B cell (primary cell): ENCODE measurements around the gene ARL6. TPM values are rescaled to one million over a fixed set of nuclear protein-coding genes. Genes with fewer than 3 reads are reported as not detected.

ENCODE experiments used
- ATAC-seq: fragments of 200-7000 bp; cut with Tn5 transposase; one replicate; pipeline ENCODE4 v1.10.0; 2021; ENCODE audit warnings: low read depth, mild to moderate bottlenecking, moderate number of reproducible peaks, moderate library complexity
- CTCF ChIA-PET: fragments of 350-600 bp; sonication (Branson Sonifier 250); formaldehyde crosslinking; loops from one replicate; lab custom pipeline; 2021; ENCODE audit warnings: antibody characterized with exemption, inconsistent platforms; lab: Charles Lee
- POLR2A ChIA-PET: fragments of 350-600 bp; sonication (Branson Sonifier 250); formaldehyde crosslinking; loops from one replicate; lab custom pipeline; 2021; ENCODE audit warnings: antibody characterized with exemption; lab: Charles Lee
- DNase-seq: peaks from one replicate; pipeline ENCODE4 v3.0.0; 2013
- H2AFZ ChIP-seq: 2 replicates; pipeline ENCODE4 v1.6.1; 2012; ENCODE audit warnings: mild to moderate bottlenecking, low read depth, low read length; ENCODE audit not compliant: insufficient read depth, poor library complexity, severe bottlenecking
- H3K27ac ChIP-seq, 2 donors: 1 replicate in 1 of 2; 2 replicates in 1 of 2; pipeline ENCODE4 v1.5.1; 2012 to 2013; ENCODE audit warnings: low read length in 2 of 2, mild to moderate bottlenecking in 2 of 2, moderate library complexity in 1 of 2
- H3K27me3 ChIP-seq, 4 experiments: fragments of 200-600 bp in 1 of 4; sonication (generic) in 1 of 4; replicated peaks in 1 of 4; 1 replicate in 2 of 4; 2 replicates in 2 of 4; pipeline versions ENCODE4 v1.6.1 to v1.7.0; 2013 to 2016; ENCODE audit warnings: low read length in 3 of 4, mild to moderate bottlenecking in 2 of 4, mixed read lengths in 1 of 4, moderate library complexity in 1 of 4; ENCODE audit not compliant: insufficient read depth in 4 of 4, control insufficient read depth in 3 of 4; ENCODE audit errors: control extremely low read depth in 1 of 4
- H3K36me3 ChIP-seq, 2 experiments: replicated peaks in 1 of 2; 1 replicate in 1 of 2; 2 replicates in 1 of 2; pipeline versions ENCODE4 v1.6.1 to v1.7.1; 2013; ENCODE audit warnings: low read length in 1 of 2; ENCODE audit not compliant: insufficient read depth in 2 of 2, control insufficient read depth in 1 of 2; ENCODE audit errors: control extremely low read depth in 1 of 2, extremely low read depth in 1 of 2
- H3K4me1 ChIP-seq, 2 donors: fragments of 200-600 bp in 1 of 2; sonication (generic) in 1 of 2; 1 replicate in 1 of 2; 2 replicates in 1 of 2; pipeline versions ENCODE4 v1.5.1 to v1.6.1; 2013 to 2017; ENCODE audit warnings: low read length in 2 of 2; ENCODE audit not compliant: control insufficient read depth in 2 of 2, insufficient read depth in 2 of 2
- H3K4me2 ChIP-seq: replicated peaks from 2 replicates; pipeline ENCODE3; 2012; ENCODE audit warnings: mild to moderate bottlenecking, low read depth, low read length; ENCODE audit not compliant: poor library complexity, severe bottlenecking
- H3K4me3 ChIP-seq, 5 experiments: fragments of 200-600 bp in 1 of 5; sonication (generic) in 1 of 5; 1 replicate in 3 of 5; 2 replicates in 2 of 5; pipeline versions ENCODE4 v1.5.1 to v1.7.0; 2011 to 2016; ENCODE audit warnings: low read length in 4 of 5, mild to moderate bottlenecking in 4 of 5, low read depth in 2 of 5, control low read depth in 1 of 5, moderate library complexity in 1 of 5; ENCODE audit not compliant: insufficient read depth in 1 of 5; ENCODE audit errors: control extremely low read depth in 1 of 5, extremely low read depth in 1 of 5
- H3K79me2 ChIP-seq: fragments of 200-600 bp; sonication (generic); one replicate; pipeline ENCODE4 v1.6.0; 2016; ENCODE audit warnings: low read length; ENCODE audit not compliant: control insufficient read depth, insufficient read depth
- H3K9ac ChIP-seq: fragments of 200-600 bp; sonication (generic); 2 replicates; pipeline ENCODE4 v1.6.1; 2017; ENCODE audit warnings: mild to moderate bottlenecking, low read length, moderate library complexity
- H3K9me3 ChIP-seq, 3 donors: one replicate each; pipeline versions ENCODE4 v1.6.1 to v1.7.1; 2013; ENCODE audit warnings: low read length in 2 of 3; ENCODE audit not compliant: control insufficient read depth in 2 of 3, insufficient read depth in 1 of 3; ENCODE audit errors: control extremely low read depth in 1 of 3
- H4K20me1 ChIP-seq: 2 replicates; pipeline ENCODE4 v1.6.0; 2012; ENCODE audit warnings: mild to moderate bottlenecking, low read length; ENCODE audit not compliant: insufficient read depth, control insufficient read depth, poor library complexity, severe bottlenecking
- H3K27ac Mint-ChIP-seq: one replicate; pipeline ENCODE4 v1.8.0; 2021; ENCODE audit warnings: mixed read lengths
- H3K27me3 Mint-ChIP-seq: one replicate; pipeline ENCODE4 v1.8.0; 2021; ENCODE audit warnings: mixed read lengths
- H3K4me1 Mint-ChIP-seq: one replicate; pipeline ENCODE4 v1.8.0; 2021; ENCODE audit warnings: mixed read lengths
- H3K4me3 Mint-ChIP-seq: one replicate; pipeline ENCODE4 v1.8.0; 2021; ENCODE audit warnings: mixed read lengths
- H3K9me3 Mint-ChIP-seq: one replicate; pipeline ENCODE4 v1.8.0; 2022; ENCODE audit warnings: mixed read lengths; ENCODE audit not compliant: insufficient read depth
- EZH2 ChIP-seq: IDR thresholded peaks from 2 replicates; pipeline ENCODE4 v1.6.1; 2012; ENCODE audit warnings: borderline replicate concordance, low read depth, mild to moderate bottlenecking, moderate library complexity, low read length; ENCODE audit not compliant: insufficient read depth, poor library complexity, severe bottlenecking
- WGBS: methylation state at CpG from one replicate; pipeline ENCODE4 v1.1.5; 2013; ENCODE audit warnings: missing lambda C conversion rate; ENCODE audit not compliant: insufficient coverage; 5-methylcytosine and 5-hydroxymethylcytosine counted together
- intact Hi-C: fragments of 100-400 bp; cut with micrococcal nuclease; formaldehyde crosslinking; loops from one replicate; pipeline ENCODE4 v1.10.0; 2022
- polyA plus RNA-seq: library from polyadenylated mRNA; depleted of rRNA; stranded (reverse); fragments of >200 nt; gene quantifications from 2 replicates; pipeline ENCODE4 v1.2.3, GENCODE V29; 2012
- total RNA-seq, 2 donors: library from RNA; stranded (reverse); fragments of 120-200 nt in 1 of 2; gene quantifications; 1 replicate in 1 of 2; 2 replicates in 1 of 2; pipeline versions ENCODE4 v1.2.3 to v1.2.4, GENCODE V29; 2013 to 2022
- TF ChIP-seq, protein P1 (sequence below): fragments of 200-600 bp; IDR thresholded peaks from one replicate; pipeline ENCODE4 v1.8.0; 2022; ENCODE audit warnings: antibody characterized with exemption, mild to moderate bottlenecking

Gene ARL6
- total and polyA plus RNA-seq, 2 donors (not counting 1 experiment from before 2014, with no cell fraction given), result 1.6 to 5.6 TPM

DNA sequence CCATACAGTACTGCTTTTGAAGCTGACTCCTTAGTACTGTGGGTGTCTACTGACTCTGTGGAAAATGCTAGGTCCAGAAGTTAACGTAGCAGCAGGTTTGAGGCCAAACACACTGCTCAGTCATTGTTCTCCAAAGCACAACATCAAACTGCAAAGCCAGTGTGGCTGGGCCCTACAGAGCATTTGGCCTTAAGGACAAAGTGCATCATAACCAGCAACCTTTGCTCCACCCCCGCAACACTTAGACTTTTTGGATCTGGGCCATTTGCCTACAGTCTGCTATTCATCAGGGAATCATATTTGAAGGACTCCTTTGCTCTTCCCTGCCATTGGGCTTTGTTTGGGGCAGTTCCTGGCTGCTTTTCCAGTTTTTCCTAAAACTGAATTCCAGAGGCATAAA lies 43.1 kb upstream of the ARL6 start:
- no peak overlapping the region for H3K4me3 ChIP-seq
- 93% methylated on average over 2 of the region's 2 CpGs for WGBS
- H3K9me3 ChIP-seq, result no peaks in the 10 kb centered on the region
- H3K4me1 ChIP-seq, result no peaks in the 10 kb centered on the region
- DNase-seq (no peak), ATAC-seq (no peak)
- H3K4me3 Mint-ChIP-seq, result no peak overlapping the region
- no peaks in the 10 kb centered on the region for H3K27me3 Mint-ChIP-seq
- CTCF ChIA-PET, result no interaction called here
- H3K36me3 ChIP-seq, result no peaks in the 10 kb centered on the region
- H3K27ac Mint-ChIP-seq, result no peak overlapping the region
- no peaks in the 10 kb centered on the region for H3K27me3 ChIP-seq
- no peak overlapping the region for H3K9ac ChIP-seq
- POLR2A ChIA-PET, result no interaction called here
- no peaks in the 10 kb centered on the region for H4K20me1 ChIP-seq
- H2AFZ ChIP-seq, result no peak overlapping the region
- H3K4me1 Mint-ChIP-seq, result no peaks in the 10 kb centered on the region
- no peak overlapping the region for H3K27ac ChIP-seq
- H3K9me3 Mint-ChIP-seq, result no peaks in the 10 kb centered on the region
- intact Hi-C loops, result no loop called here
- H3K4me2 ChIP-seq, result no peak overlapping the region
- TF ChIP-seq, protein P1, sequence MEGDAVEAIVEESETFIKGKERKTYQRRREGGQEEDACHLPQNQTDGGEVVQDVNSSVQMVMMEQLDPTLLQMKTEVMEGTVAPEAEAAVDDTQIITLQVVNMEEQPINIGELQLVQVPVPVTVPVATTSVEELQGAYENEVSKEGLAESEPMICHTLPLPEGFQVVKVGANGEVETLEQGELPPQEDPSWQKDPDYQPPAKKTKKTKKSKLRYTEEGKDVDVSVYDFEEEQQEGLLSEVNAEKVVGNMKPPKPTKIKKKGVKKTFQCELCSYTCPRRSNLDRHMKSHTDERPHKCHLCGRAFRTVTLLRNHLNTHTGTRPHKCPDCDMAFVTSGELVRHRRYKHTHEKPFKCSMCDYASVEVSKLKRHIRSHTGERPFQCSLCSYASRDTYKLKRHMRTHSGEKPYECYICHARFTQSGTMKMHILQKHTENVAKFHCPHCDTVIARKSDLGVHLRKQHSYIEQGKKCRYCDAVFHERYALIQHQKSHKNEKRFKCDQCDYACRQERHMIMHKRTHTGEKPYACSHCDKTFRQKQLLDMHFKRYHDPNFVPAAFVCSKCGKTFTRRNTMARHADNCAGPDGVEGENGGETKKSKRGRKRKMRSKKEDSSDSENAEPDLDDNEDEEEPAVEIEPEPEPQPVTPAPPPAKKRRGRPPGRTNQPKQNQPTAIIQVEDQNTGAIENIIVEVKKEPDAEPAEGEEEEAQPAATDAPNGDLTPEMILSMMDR, result no peak
- no peak for TF ChIP-seq EZH2
- H3K79me2 ChIP-seq, result no peaks in the 10 kb centered on the region

DNA sequence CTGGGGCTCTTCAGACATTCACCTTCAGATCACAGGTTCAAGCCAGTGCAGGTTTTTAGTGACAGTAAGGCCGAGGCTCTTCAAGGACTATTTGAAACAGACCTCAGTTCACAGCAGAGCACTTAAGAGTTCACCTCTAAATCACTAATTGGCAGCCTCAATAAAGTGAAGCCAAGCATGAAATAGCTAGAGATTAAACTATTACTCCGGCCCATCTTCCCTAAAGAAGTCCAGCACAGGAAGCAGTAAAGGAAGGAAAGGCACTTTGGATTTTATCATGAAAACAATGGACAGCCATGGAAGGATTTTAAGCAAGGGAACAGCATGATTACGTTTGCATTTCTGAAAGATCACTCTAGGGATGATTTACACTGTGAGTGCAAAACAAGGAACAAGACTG lies 27.6 kb upstream of the ARL6 start:
- no peak overlapping the region for H3K27ac ChIP-seq
- no peaks in the 10 kb centered on the region for H3K9me3 Mint-ChIP-seq
- no peak overlapping the region for H3K9ac ChIP-seq
- H3K36me3 ChIP-seq, result no peaks in the 10 kb centered on the region
- WGBS, result 36% methylated on average over 2 of the region's 3 CpGs
- no peak overlapping the region for H3K4me2 ChIP-seq
- ChIA-PET POLR2A (no interaction called here), CTCF (no interaction called here)
- no peaks in the 10 kb centered on the region for H3K79me2 ChIP-seq
- H3K4me3 ChIP-seq, result no peak overlapping the region
- H3K4me1 ChIP-seq, result no peaks in the 10 kb centered on the region
- no peak overlapping the region for H3K4me3 Mint-ChIP-seq
- H3K4me1 Mint-ChIP-seq, result no peaks in the 10 kb centered on the region
- intact Hi-C loops, result no loop called here
- TF ChIP-seq, protein P1, result no peak
- TF ChIP-seq EZH2, result no peak
- no peak for ATAC-seq
- no peaks in the 10 kb centered on the region for H4K20me1 ChIP-seq
- no peaks in the 10 kb centered on the region for H3K27me3 ChIP-seq
- H3K9me3 ChIP-seq, result no peaks in the 10 kb centered on the region
- DNase-seq, result no peak
- peaks cover 22% of the 10 kb centered on the region for H3K27me3 Mint-ChIP-seq
- no peak overlapping the region for H3K27ac Mint-ChIP-seq
- no peak overlapping the region for H2AFZ ChIP-seq
